ENCODE data around the gene ACO2.
"Not testable (repeated sequence)": the region's sequence is repeated elsewhere in the genome, so short reads cannot be mapped to it uniquely, and the experiment has no call there.

ACO2 gene

DNA sequence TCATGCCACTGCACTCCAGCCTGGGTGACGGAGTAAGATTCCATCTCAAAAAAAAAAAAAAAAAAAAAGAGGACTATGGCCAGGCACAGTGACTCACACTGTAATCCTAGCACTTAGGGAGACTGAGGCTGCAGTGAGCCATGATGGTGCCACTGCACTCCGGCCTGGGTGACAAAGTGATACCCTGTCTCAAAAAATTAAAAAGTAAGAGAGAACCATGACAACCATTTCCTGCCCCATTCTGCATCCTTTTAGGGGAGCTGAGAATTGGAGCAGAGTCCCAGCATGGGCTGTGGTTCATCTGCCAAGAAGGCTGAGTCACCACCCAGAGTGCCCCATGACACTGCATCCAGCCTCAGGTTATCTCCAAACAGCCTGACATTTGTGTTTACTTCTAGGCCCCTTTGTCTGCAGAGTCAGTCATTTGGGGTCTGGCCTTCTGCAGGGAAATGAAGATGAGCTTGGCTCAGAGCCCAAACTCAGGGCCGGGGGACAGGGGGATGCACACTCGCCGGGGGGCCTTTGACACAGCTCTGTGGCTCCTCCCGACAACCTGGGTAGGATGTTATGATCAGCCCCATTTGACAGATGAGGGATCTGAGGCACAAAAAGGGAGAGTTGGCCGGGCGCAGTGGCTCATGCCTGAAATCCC is 96.6 kb downstream of the ACO2 start:
- Histone ChIP-seq H3K27me3 (ENCODE audit: insufficient read depth, low read length) (no peaks in the 10 kb centered on the region), H3K4me3 (ENCODE audit: low read length) (no peak overlapping the region), H3K27ac (ENCODE audit: low read depth, low read length) (peak overlapping the region; percentile 3; the same call in 1 of the 2 replicates), H3K9ac (ENCODE audit: low read depth, low read length) (no peak overlapping the region), H3K4me1 (ENCODE audit: insufficient read depth, low read length) (peaks cover 22% of the 10 kb centered on the region), H3K36me3 (ENCODE audit: insufficient read depth, low read length) (no peaks in the 10 kb centered on the region), H3K9me3 (ENCODE audit: insufficient read depth, low read depth, low read length) (no peaks in the 10 kb centered on the region)
- 70% methylated on average over 8 of the region's 8 CpGs for WGBS

- Histone ChIP-seq H3K4me3 (ENCODE audit: low read length) (no peak overlapping the region), H3K36me3 (ENCODE audit: insufficient read depth, low read length) (no peaks in the 10 kb centered on the region), H3K27ac (ENCODE audit: low read depth, low read length) (no peak overlapping the region), H3K9me3 (ENCODE audit: insufficient read depth, low read depth, low read length) (no peaks in the 10 kb centered on the region), H3K9ac (ENCODE audit: low read depth, low read length) (no peak overlapping the region), H3K4me1 (ENCODE audit: insufficient read depth, low read length) (peaks cover 6% of the 10 kb centered on the region; the same call in 1 of the 2 replicates), H3K27me3 (ENCODE audit: insufficient read depth, low read length) (no peaks in the 10 kb centered on the region)
- WGBS, result 98% methylated on average over 3 of the region's 3 CpGs
These were observed 98.5 kb downstream of the ACO2 start for GRCh38 chr22:41567512-41567768.

DNA sequence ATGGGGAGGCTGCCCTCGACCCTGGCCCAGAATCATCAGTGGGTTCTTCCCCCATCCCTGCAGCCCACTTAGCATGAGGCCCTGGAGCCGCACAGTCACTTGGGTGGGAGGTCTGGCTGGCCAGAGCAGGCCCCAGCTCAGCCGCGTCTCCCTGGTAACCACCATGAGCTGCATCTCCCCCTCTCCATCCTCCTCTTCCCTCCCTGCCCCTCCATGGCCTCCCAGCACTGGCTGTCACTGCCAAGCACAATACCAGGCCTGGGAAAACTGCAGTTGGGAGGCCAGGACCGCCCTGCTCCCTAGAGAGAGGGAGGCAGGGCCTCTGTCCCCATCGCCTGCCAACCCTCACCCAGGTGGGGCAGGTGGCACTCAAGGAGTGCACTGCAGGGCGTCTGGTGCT is 99.9 kb downstream of the ACO2 start:
- WGBS, result 83% methylated on average over 7 of the region's 7 CpGs
- H3K9ac ChIP-seq (ENCODE audit: low read depth, low read length), result no peak overlapping the region

GRCh38 chr22:41570221-41570620 is 101.3 kb downstream of the ACO2 start:
- Histone ChIP-seq H3K27ac (ENCODE audit: low read depth, low read length) (no peak overlapping the region), H3K9ac (ENCODE audit: low read depth, low read length) (no peak overlapping the region), H3K27me3 (ENCODE audit: insufficient read depth, low read length) (no peaks in the 10 kb centered on the region), H3K4me3 (ENCODE audit: low read length) (no peak overlapping the region), H3K36me3 (ENCODE audit: insufficient read depth, low read length) (no peaks in the 10 kb centered on the region), H3K4me1 (ENCODE audit: insufficient read depth, low read length) (no peaks in the 10 kb centered on the region), H3K9me3 (ENCODE audit: insufficient read depth, low read depth, low read length) (no peaks in the 10 kb centered on the region)
- 97% methylated on average over 3 of the region's 3 CpGs for WGBS

More for the DNA sequence above, 99.9 kb downstream of the ACO2 start:
- H3K4me1 ChIP-seq (ENCODE audit: insufficient read depth, low read length), result no peaks in the 10 kb centered on the region
- no peaks in the 10 kb centered on the region for H3K36me3 ChIP-seq (ENCODE audit: insufficient read depth, low read length)
- H3K27ac ChIP-seq (ENCODE audit: low read depth, low read length), result no peak overlapping the region
- no peaks in the 10 kb centered on the region for H3K9me3 ChIP-seq (ENCODE audit: insufficient read depth, low read depth, low read length)
- H3K4me3 ChIP-seq (ENCODE audit: low read length), result no peak overlapping the region
- no peaks in the 10 kb centered on the region for H3K27me3 ChIP-seq (ENCODE audit: insufficient read depth, low read length)

DNA sequence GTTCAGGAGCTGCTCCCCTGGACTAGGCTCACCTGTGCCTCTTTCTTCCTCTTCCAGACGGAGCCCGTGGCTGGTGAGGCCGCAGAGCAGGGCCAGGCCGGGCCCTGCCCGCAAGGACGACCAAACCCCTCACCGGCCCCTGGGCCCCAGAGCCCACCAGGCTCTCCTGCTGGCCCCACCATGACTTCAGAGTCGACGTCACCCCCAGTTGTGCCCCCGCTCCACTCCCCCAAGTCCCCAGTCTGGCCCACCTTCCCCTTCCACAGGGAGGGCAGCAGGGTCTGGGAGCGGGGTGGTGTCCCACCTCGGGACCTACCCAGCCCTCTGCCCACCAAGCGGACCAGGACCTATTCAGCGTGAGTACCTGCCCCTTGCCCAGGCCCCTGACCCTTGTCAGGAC is 102.9 kb downstream of the ACO2 start:
- Histone ChIP-seq H3K36me3 (ENCODE audit: insufficient read depth, low read length) (no peaks in the 10 kb centered on the region), H3K9me3 (ENCODE audit: insufficient read depth, low read depth, low read length) (no peaks in the 10 kb centered on the region), H3K27me3 (ENCODE audit: insufficient read depth, low read length) (no peaks in the 10 kb centered on the region), H3K4me3 (ENCODE audit: low read length) (no peak overlapping the region), H3K27ac (ENCODE audit: low read depth, low read length) (no peak overlapping the region), H3K4me1 (ENCODE audit: insufficient read depth, low read length) (no peaks in the 10 kb centered on the region), H3K9ac (ENCODE audit: low read depth, low read length) (no peak overlapping the region)
- 94% methylated on average over 14 of the region's 14 CpGs for WGBS

DNA sequence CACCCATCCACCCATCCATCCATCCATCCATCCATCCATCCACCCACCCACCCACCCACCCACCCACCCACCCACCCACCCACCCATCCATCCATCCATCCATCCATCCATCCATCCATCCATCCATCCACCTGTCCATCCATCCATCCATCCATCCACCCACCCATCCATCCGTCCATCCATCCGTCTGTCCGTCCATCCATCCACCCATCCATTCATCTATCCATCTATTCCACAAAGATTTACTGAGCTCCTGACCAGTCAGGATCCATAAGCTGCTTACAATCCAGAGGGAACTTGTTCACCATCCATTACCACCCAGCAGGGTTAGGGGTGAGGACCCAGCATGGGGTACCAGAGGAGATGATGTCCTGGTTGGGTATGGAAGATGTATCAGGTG is 103.4 kb downstream of the ACO2 start:
- not testable (repeated sequence) for H3K4me3 ChIP-seq (ENCODE audit: low read length); H3K9me3 ChIP-seq (ENCODE audit: insufficient read depth, low read depth, low read length); H3K4me1 ChIP-seq (ENCODE audit: insufficient read depth, low read length); H3K27me3 ChIP-seq (ENCODE audit: insufficient read depth, low read length); H3K36me3 ChIP-seq (ENCODE audit: insufficient read depth, low read length); H3K27ac ChIP-seq (ENCODE audit: low read depth, low read length); H3K9ac ChIP-seq (ENCODE audit: low read depth, low read length)
- WGBS, result 92% methylated on average over 3 of the region's 3 CpGs

- no peaks in the 10 kb centered on the region for H3K4me1 ChIP-seq (ENCODE audit: insufficient read depth, low read length)
- no peaks in the 10 kb centered on the region for H3K36me3 ChIP-seq (ENCODE audit: insufficient read depth, low read length)
- 92% methylated on average over 11 of the region's 11 CpGs for WGBS
- no peaks in the 10 kb centered on the region for H3K27me3 ChIP-seq (ENCODE audit: insufficient read depth, low read length)
- H3K9me3 ChIP-seq (ENCODE audit: insufficient read depth, low read depth, low read length), result no peaks in the 10 kb centered on the region
- no peak overlapping the region for H3K9ac ChIP-seq (ENCODE audit: low read depth, low read length)
- no peak overlapping the region for H3K27ac ChIP-seq (ENCODE audit: low read depth, low read length)
- no peak overlapping the region for H3K4me3 ChIP-seq (ENCODE audit: low read length)
These were observed 104.8 kb downstream of the ACO2 start for GRCh38 chr22:41573677-41574076.

- no peak overlapping the region for H3K9ac ChIP-seq (ENCODE audit: low read depth, low read length)
- H3K9me3 ChIP-seq (ENCODE audit: insufficient read depth, low read depth, low read length), result no peaks in the 10 kb centered on the region
- WGBS, result 95% methylated on average over 26 of the region's 26 CpGs
These were observed 106.0 kb downstream of the ACO2 start for GRCh38 chr22:41574847-41575381.

DNA sequence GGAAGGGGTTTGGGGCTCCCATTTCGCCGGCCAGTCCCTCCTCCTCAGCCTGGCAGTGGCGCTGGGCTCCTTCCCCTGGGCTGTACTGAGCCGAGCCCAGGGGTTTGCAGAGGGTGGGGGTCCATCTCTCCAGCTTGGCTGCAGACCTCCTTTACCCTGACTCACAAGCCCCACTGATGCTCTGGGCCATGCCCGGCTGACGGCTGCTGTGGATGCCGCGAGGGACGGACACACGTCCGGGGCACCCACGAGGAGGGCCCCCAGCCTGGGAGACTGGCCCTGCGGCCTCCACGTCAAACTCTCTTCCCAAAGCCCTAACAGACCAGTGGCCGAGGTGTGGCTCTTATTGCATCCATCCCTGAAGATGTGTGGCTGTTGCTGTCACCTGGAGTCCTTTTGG is 106.6 kb downstream of the ACO2 start:
- Histone ChIP-seq H3K27me3 (ENCODE audit: insufficient read depth, low read length) (no peaks in the 10 kb centered on the region), H3K4me1 (ENCODE audit: insufficient read depth, low read length) (no peaks in the 10 kb centered on the region), H3K4me3 (ENCODE audit: low read length) (no peak overlapping the region), H3K36me3 (ENCODE audit: insufficient read depth, low read length) (no peaks in the 10 kb centered on the region), H3K27ac (ENCODE audit: low read depth, low read length) (no peak overlapping the region), H3K9me3 (ENCODE audit: insufficient read depth, low read depth, low read length) (no peaks in the 10 kb centered on the region), H3K9ac (ENCODE audit: low read depth, low read length) (no peak overlapping the region)
- 94% methylated on average over 15 of the region's 15 CpGs for WGBS

More at GRCh38 chr22:41574847-41575381, 106.0 kb downstream of the ACO2 start:
- no peak overlapping the region for H3K4me3 ChIP-seq (ENCODE audit: low read length)
- no peaks in the 10 kb centered on the region for H3K27me3 ChIP-seq (ENCODE audit: insufficient read depth, low read length)
- no peaks in the 10 kb centered on the region for H3K36me3 ChIP-seq (ENCODE audit: insufficient read depth, low read length)
- no peak overlapping the region for H3K27ac ChIP-seq (ENCODE audit: low read depth, low read length)
- H3K4me1 ChIP-seq (ENCODE audit: insufficient read depth, low read length), result no peaks in the 10 kb centered on the region

GRCh38 chr22:41576877-41577276 is 108.0 kb downstream of the ACO2 start:
- 56% methylated on average over 9 of the region's 9 CpGs for WGBS
- no peak overlapping the region for H3K9ac ChIP-seq (ENCODE audit: low read depth, low read length)
- H3K36me3 ChIP-seq (ENCODE audit: insufficient read depth, low read length), result no peaks in the 10 kb centered on the region

GRCh38 chr22:41578114-41578513 is 109.2 kb downstream of the ACO2 start:
- WGBS, result 91% methylated on average over 8 of the region's 8 CpGs
- H3K27me3 ChIP-seq (ENCODE audit: insufficient read depth, low read length), result no peaks in the 10 kb centered on the region
- H3K4me1 ChIP-seq (ENCODE audit: insufficient read depth, low read length), result no peaks in the 10 kb centered on the region
- H3K36me3 ChIP-seq (ENCODE audit: insufficient read depth, low read length), result no peaks in the 10 kb centered on the region
- no peak overlapping the region for H3K9ac ChIP-seq (ENCODE audit: low read depth, low read length)
- no peak overlapping the region for H3K4me3 ChIP-seq (ENCODE audit: low read length)
- no peak overlapping the region for H3K27ac ChIP-seq (ENCODE audit: low read depth, low read length)
- no peaks in the 10 kb centered on the region for H3K9me3 ChIP-seq (ENCODE audit: insufficient read depth, low read depth, low read length)

More at GRCh38 chr22:41576877-41577276, 108.0 kb downstream of the ACO2 start:
- Histone ChIP-seq H3K4me1 (ENCODE audit: insufficient read depth, low read length) (no peaks in the 10 kb centered on the region), H3K27ac (ENCODE audit: low read depth, low read length) (no peak overlapping the region), H3K9me3 (ENCODE audit: insufficient read depth, low read depth, low read length) (no peaks in the 10 kb centered on the region), H3K27me3 (ENCODE audit: insufficient read depth, low read length) (no peaks in the 10 kb centered on the region), H3K4me3 (ENCODE audit: low read length) (no peak overlapping the region)

Measured in HUES64 (cell line).